ENCODE data around the gene PIGO. TPM values are rescaled to one million over a fixed set of nuclear protein-coding genes. Genes with fewer than 3 reads are reported as not detected.

PIGO gene
- total RNA-seq, 1 donor from 2014 or later, result 30.9 TPM

DNA sequence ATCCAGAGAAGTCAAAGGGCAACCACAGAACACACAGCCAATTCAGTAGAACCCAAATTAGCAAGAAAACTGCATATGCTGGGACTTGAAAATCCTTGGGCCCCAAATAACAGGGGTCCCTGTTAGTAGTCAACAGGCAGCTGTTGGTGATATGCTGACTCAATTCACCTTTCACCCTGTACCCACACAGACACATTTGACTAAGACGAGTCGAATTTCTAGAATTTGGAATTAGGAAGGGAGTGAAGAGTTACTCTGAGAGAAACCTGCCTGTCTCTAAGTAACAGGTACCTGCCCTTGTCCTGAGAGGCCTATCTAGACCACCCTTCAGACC is 23.1 kb downstream of the PIGO start:
- intact Hi-C loops (cut with micrococcal nuclease), result loop anchor here (5.0 to 10.0 kb wide), 11 partner anchors 89 to 1768 kb away; partner anchors contain the start of genes CCDC107, CCL27, DNAI1 and FAM219A

DNA sequence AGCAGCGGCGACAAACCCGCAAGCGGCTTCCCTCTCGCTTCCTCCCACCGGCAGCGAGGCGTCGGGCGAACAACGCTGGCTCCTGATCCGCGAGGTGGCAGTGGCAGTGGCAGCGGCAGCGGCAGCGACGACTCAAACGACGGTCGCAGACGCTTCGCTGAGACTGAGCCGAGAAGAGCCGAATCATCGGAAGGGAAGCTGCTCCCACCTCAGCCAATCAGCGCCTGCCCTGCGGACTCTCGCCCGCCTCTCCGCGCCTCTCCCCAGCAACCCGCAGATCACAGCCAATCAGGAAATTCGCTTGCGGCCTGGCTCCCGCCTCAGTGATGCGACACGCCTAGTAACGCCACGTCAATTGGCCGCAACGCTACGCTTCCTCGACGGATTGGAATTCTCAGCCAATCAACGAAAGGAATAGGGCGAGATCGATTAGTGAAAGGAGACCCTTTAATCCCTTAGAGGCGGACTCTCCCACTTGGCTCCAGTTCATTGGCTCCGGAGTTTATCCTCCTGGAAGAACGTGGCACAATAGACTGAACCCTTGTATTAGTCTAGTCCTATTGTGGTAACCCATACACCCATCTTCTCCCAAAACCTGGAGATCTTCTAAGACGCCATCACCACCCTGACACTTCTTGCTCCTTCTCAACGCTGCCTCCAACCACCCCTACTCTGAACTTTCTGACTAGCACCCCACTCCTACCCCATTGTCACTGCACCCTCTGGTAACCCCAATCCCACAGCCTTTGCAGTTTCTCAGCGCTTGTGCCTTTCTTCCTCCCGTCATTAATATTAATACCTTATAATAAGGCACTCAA is 23.7 kb downstream of the PIGO start, which contains the start of gene VCP:
VCP (minus strand) TSS at position 165 of the 818 bp plus-strand sequence. CDS start 272 bp downstream, outside the sequence.
- intact Hi-C loops (cut with micrococcal nuclease), result loop anchor here (1.0 to 10.0 kb wide), 21 partner anchors 8 to 1768 kb away; partner anchors contain the start of genes CCDC107, CCL27, CREB3 and DCAF12

GRCh38 chr9:35071814-35072460 is 24.5 kb downstream of the PIGO start:
- intact Hi-C loops (cut with micrococcal nuclease), result loop anchor here (1.0 to 10.0 kb wide), 23 partner anchors 8 to 1767 kb away; partner anchors contain the start of genes CCDC107, CCL27, CREB3 and DCAF12

GRCh38 chr9:35070823-35071813 is 25.3 kb downstream of the PIGO start:
- intact Hi-C loops (cut with micrococcal nuclease), result loop anchor here (1.0 to 10.0 kb wide), 13 partner anchors 8 to 1766 kb away; partner anchors contain the start of genes CCDC107, CCL27, DNAI1 and FAM219A

GRCh38 chr9:35069020-35069419 is 27.4 kb downstream of the PIGO start:
- intact Hi-C loops (cut with micrococcal nuclease), result no loop called here

DNA sequence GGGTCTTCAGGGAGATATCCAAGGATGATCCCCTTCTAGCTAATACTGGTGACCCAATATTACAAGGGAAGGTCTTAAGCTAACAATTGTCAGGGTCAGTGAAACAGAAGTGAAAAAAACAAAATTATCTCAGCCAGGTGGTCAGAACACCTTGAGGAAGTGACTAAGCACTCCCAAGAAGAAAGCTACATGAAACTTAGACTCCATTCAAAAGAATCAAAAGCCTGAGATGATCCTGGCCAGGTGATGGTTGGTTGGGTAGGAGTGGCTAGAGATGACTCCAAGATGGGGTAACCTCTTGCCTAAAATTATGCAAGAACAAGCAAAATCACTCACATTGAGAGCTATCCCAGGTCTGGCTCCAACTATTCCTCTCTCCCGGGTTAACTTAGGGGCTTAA is 29.3 kb downstream of the PIGO start:
- intact Hi-C loops (cut with micrococcal nuclease), result no loop called here

DNA sequence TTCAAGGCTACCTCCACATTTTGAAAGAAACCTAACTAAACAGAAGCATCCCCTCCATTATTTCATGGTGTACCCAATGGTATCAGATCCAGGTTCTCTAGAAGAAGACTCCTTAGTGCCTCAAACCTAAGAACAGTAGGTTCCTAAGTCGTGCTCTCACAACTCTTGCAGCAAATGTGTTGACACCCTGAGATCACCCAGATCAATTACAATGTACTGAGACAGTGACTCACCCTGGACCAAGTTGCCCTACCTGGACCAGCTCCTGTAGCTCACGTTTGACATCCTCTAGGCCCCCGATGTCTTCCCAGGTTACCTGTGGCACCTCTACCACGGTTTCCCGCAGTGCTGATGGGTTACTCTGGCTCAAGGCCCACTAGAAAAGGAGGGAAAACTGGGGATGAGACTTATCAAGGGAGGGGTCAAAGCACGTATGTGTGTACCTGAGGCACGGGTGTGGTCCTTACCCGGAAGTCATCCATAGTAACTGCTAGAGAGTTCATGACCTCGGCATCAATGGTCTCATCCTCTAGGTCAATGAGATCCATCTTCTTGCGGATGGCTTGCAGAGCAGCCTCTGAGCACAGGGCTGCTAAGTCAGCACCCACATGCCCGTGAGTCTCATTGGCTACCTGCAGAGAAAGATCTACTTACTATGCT is 35.7 kb downstream of the PIGO start:
- intact Hi-C loops (cut with micrococcal nuclease), result no loop called here

GRCh38 chr9:35059438-35059837 is 37.0 kb downstream of the PIGO start:
- intact Hi-C loops (cut with micrococcal nuclease), result no loop called here

DNA sequence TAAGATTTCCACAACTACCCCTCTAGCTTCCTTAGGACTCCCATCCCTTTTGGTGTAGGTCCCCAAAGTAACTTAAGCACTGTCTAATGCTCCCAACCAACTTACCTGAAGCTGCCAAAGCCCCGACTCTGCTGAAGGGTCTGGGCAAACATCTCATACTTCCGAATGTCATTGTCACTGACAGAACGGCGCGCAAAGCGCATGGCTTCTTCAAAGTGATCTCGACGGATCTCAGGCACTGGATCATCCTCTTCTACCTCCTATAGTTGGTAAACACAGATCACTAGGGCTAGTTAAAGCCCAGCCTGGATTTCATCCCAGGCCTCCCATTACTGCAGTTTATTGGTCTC is 39.1 kb downstream of the PIGO start:
- intact Hi-C loops (cut with micrococcal nuclease), result no loop called here

- intact Hi-C loops (cut with micrococcal nuclease), result no loop called here
Observed at GRCh38 chr9:35056571-35057270, 39.7 kb downstream of the PIGO start.

DNA sequence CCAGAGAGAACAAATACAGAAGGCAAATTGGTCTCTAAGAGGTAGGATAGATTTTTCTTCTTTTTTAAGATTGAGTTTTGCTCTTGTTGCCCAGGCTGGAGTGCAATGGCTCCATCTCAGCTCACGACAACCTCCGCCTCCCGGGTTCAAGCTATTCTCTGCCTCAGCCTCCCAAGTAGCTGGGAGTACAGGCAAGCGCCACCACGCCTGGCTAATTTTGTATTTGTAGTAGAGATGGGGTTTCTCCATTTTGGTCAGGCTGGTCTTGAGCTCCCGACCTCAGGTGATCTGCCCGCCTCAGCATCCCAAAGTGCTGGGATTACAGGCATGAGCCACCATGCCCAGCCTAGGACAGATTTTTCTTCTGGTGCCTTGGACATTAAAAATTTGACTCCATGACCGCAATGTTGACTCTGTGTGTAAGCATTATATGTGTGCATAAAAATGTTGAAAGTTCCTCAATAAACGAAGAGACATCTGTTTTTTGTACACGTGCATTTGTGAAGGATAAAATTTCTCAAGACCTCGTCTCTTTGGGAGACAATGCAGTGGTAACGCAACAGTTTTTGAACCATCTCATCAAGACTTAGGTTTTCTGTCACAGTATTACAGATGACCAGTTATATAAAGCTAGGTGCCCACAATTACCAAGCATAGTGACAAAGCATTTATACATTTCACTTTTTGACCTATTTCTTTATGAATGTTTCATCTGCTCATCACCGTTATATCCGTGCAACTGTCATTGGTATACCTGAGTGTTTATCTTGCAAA is 41.3 kb downstream of the PIGO start:
- intact Hi-C loops (cut with micrococcal nuclease), result loop anchor here (5.0 kb wide), 1 partner anchor 68 kb away; the partner anchor contains the start of gene DNAJB5

DNA sequence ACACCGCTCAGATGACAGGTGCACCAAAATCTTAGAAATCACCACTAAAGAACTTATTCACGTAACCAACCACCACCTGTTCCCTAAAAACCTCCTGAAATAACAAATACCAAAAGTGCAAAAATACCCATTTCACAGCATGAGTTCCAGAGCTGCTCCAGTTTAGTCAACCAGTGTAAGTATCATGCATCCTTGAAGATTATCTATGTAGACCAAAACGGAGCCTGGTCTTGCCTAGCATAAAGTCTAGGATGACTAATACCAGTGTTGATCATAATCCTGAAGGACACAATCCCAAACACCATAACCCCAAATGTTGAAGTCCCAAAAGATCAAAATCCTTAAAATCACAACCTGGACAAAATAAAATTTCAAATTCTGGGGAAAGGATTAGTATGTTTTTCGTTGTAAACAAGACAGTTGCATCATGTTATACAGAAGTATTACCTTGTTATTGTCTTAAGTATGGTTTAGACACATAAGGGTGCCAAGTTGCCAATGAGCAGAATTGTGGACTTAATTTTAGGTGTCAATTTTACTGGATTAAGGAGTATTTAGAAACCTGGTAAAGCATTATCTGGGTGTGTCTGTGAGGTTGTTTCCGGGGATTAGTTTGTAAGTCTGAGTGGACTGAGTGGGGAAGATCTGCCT is 42.1 kb downstream of the PIGO start:
- intact Hi-C loops (cut with micrococcal nuclease), result loop anchor here (5.0 kb wide), 1 partner anchor 67 kb away; the partner anchor contains the start of gene DNAJB5

- intact Hi-C loops (cut with micrococcal nuclease), result loop anchor here (1.0 to 5.0 kb wide), 4 partner anchors 15 to 291 kb away; partner anchors contain the start of gene DNAJB5
Observed at GRCh38 chr9:35051069-35051967, 45.1 kb downstream of the PIGO start.

DNA sequence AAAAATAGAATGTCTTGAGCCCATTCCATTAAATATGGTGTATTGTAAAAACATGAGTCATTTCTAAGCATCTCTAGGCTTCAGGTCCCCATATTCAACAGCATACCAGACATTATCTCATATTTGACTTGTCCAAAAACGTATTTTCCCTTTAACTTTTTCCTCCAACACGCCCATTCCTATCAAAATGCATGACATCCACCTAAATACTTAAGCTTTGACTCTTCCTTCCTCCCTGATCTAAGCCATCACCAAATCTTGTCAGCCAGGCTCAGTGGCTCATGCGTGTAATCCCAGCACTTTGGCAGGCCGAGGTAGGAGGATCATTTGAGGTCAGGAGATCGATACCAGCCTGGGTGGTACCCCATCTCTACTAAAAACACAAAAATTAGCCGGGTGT is 47.9 kb downstream of the PIGO start:
- intact Hi-C loops (cut with micrococcal nuclease), result no loop called here

DNA sequence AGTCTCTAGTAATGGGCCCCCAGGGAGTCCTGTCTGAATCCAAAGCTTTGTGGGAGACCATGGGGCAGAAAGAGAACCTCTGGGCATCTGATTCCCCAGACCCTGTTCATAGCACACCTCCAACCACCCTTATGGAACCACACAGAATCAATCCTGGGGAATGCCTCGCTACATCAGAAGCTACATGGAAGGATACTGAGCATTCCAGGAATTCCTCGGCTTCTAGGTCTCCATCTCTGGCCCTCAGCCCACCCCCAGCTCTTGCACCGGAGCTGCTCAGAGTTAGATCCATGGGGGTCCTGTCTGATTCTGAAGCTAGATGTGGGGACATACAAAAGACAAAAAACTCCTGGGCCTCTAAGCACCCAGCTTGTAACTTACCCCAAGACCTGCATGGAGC is 52.3 kb downstream of the PIGO start:
- intact Hi-C loops (cut with micrococcal nuclease), result no loop called here

- intact Hi-C loops (cut with micrococcal nuclease), result no loop called here
Observed at GRCh38 chr9:35042891-35043545, 53.4 kb downstream of the PIGO start.

- intact Hi-C loops (cut with micrococcal nuclease), result no loop called here
Observed at GRCh38 chr9:35042081-35042604, 54.2 kb downstream of the PIGO start.
